ENCODE measurements around the gene ROCK1.

ROCK1 gene

GRCh38 chr18:21123290-21123926 lies 11.8 kb upstream of the ROCK1 start:
- no peak overlapping the region for H3K9ac ChIP-seq (ENCODE audit: low read length in 2 of 2)
- no peaks in the 10 kb centered on the region for H3K27me3 ChIP-seq (ENCODE audit: control insufficient read depth in 1 of 2, insufficient read depth in 2 of 2, low read length in 2 of 2)
- no peaks in the 10 kb centered on the region for H3K4me1 ChIP-seq (ENCODE audit: control insufficient read depth, insufficient read depth, low read length)
- H3K27ac ChIP-seq (ENCODE audit: low read length) = no peak overlapping the region
- H3K36me3 ChIP-seq (ENCODE audit: control insufficient read depth in 2 of 2, insufficient read depth in 2 of 2, low read length in 2 of 2) = no peaks in the 10 kb centered on the region
- H3K4me3 ChIP-seq (ENCODE audit: low read length in 2 of 2) = no peak overlapping the region
- H3K9me3 ChIP-seq (ENCODE audit: control insufficient read depth in 2 of 2, low read length in 2 of 2) = no peaks in the 10 kb centered on the region

- Histone ChIP-seq H3K4me1 (ENCODE audit: control insufficient read depth, insufficient read depth, low read length) (no peaks in the 10 kb centered on the region), H3K27me3 (ENCODE audit: control insufficient read depth in 1 of 2, insufficient read depth in 2 of 2, low read length in 2 of 2) (no peaks in the 10 kb centered on the region), H3K4me3 (ENCODE audit: low read length in 2 of 2) (no peak overlapping the region), H3K36me3 (ENCODE audit: control insufficient read depth in 2 of 2, insufficient read depth in 2 of 2, low read length in 2 of 2) (no peaks in the 10 kb centered on the region), H3K9ac (ENCODE audit: low read length in 2 of 2) (no peak overlapping the region), H3K27ac (ENCODE audit: low read length) (no peak overlapping the region), H3K9me3 (ENCODE audit: control insufficient read depth in 2 of 2, low read length in 2 of 2) (no peaks in the 10 kb centered on the region)
Measured at GRCh38 chr18:21118806-21119205, 7.2 kb upstream of the ROCK1 start.

- no peak overlapping the region for H3K27ac ChIP-seq (ENCODE audit: low read length)
- H3K9me3 ChIP-seq (ENCODE audit: control insufficient read depth in 2 of 2, low read length in 2 of 2) = no peaks in the 10 kb centered on the region
- no peak overlapping the region for H3K4me3 ChIP-seq (ENCODE audit: low read length in 2 of 2)
Measured at GRCh38 chr18:21117409-21118131, 6.0 kb upstream of the ROCK1 start.

GRCh38 chr18:21115519-21116411 lies 4.2 kb upstream of the ROCK1 start:
- H3K9me3 ChIP-seq (ENCODE audit: control insufficient read depth in 2 of 2, low read length in 2 of 2) = no peaks in the 10 kb centered on the region
- H3K9ac ChIP-seq (ENCODE audit: low read length in 2 of 2) = no peak overlapping the region
- H3K4me1 ChIP-seq (ENCODE audit: control insufficient read depth, insufficient read depth, low read length) = no peaks in the 10 kb centered on the region
- H3K27me3 ChIP-seq (ENCODE audit: control insufficient read depth in 1 of 2, insufficient read depth in 2 of 2, low read length in 2 of 2) = no peaks in the 10 kb centered on the region
- no peak overlapping the region for H3K4me3 ChIP-seq (ENCODE audit: low read length in 2 of 2)
- H3K36me3 ChIP-seq (ENCODE audit: control insufficient read depth in 2 of 2, insufficient read depth in 2 of 2, low read length in 2 of 2) = no peaks in the 10 kb centered on the region
- H3K27ac ChIP-seq (ENCODE audit: low read length) = no peak overlapping the region

More at GRCh38 chr18:21117409-21118131, 6.0 kb upstream of the ROCK1 start:
- Histone ChIP-seq H3K9ac (ENCODE audit: low read length in 2 of 2) (peak overlapping the region in 1 of 2 donors; percentile 22), H3K36me3 (ENCODE audit: control insufficient read depth in 2 of 2, insufficient read depth in 2 of 2, low read length in 2 of 2) (no peaks in the 10 kb centered on the region), H3K4me1 (ENCODE audit: control insufficient read depth, insufficient read depth, low read length) (no peaks in the 10 kb centered on the region), H3K27me3 (ENCODE audit: control insufficient read depth in 1 of 2, insufficient read depth in 2 of 2, low read length in 2 of 2) (no peaks in the 10 kb centered on the region)

- no peaks in the 10 kb centered on the region for H3K36me3 ChIP-seq (ENCODE audit: control insufficient read depth in 2 of 2, insufficient read depth in 2 of 2, low read length in 2 of 2)
- H3K4me1 ChIP-seq (ENCODE audit: control insufficient read depth, insufficient read depth, low read length) = no peaks in the 10 kb centered on the region
- H3K9me3 ChIP-seq (ENCODE audit: control insufficient read depth in 2 of 2, low read length in 2 of 2) = no peaks in the 10 kb centered on the region
- no peaks in the 10 kb centered on the region for H3K27me3 ChIP-seq (ENCODE audit: control insufficient read depth in 1 of 2, insufficient read depth in 2 of 2, low read length in 2 of 2)
- H3K27ac ChIP-seq (ENCODE audit: low read length) = peak overlapping the region; percentile 83
- H3K4me3 ChIP-seq (ENCODE audit: low read length in 2 of 2) = peak overlapping the region; percentile 67 to 87
- H3K9ac ChIP-seq (ENCODE audit: low read length in 2 of 2) = peak overlapping the region; percentile 58 to 70
Measured at GRCh38 chr18:21112543-21113105, 1.0 kb upstream of the ROCK1 start.

- no peaks in the 10 kb centered on the region for H3K9me3 ChIP-seq (ENCODE audit: control insufficient read depth in 2 of 2, low read length in 2 of 2)
- no peaks in the 10 kb centered on the region for H3K36me3 ChIP-seq (ENCODE audit: control insufficient read depth in 2 of 2, insufficient read depth in 2 of 2, low read length in 2 of 2)
- no peaks in the 10 kb centered on the region for H3K4me1 ChIP-seq (ENCODE audit: control insufficient read depth, insufficient read depth, low read length)
- H3K9ac ChIP-seq (ENCODE audit: low read length in 2 of 2) = peak overlapping the region; percentile 58 to 70
- H3K4me3 ChIP-seq (ENCODE audit: low read length in 2 of 2) = peak overlapping the region; percentile 67 to 87
- peak overlapping the region; percentile 83 for H3K27ac ChIP-seq (ENCODE audit: low read length)
- H3K27me3 ChIP-seq (ENCODE audit: control insufficient read depth in 1 of 2, insufficient read depth in 2 of 2, low read length in 2 of 2) = no peaks in the 10 kb centered on the region
Measured at GRCh38 chr18:21112140-21112473, 494 bp upstream of the ROCK1 start.

- H3K4me1 ChIP-seq (ENCODE audit: control insufficient read depth, insufficient read depth, low read length) = no peaks in the 10 kb centered on the region
- H3K36me3 ChIP-seq (ENCODE audit: control insufficient read depth in 2 of 2, insufficient read depth in 2 of 2, low read length in 2 of 2) = no peaks in the 10 kb centered on the region
- H3K9ac ChIP-seq (ENCODE audit: low read length in 2 of 2) = peak overlapping the region; percentile 80 to 90
- no peaks in the 10 kb centered on the region for H3K27me3 ChIP-seq (ENCODE audit: control insufficient read depth in 1 of 2, insufficient read depth in 2 of 2, low read length in 2 of 2)
- H3K4me3 ChIP-seq (ENCODE audit: low read length in 2 of 2) = peak overlapping the region; percentile 95 to 96
- peak overlapping the region; percentile 90 for H3K27ac ChIP-seq (ENCODE audit: low read length)
- H3K9me3 ChIP-seq (ENCODE audit: control insufficient read depth in 2 of 2, low read length in 2 of 2) = no peaks in the 10 kb centered on the region
Measured at GRCh38 chr18:21110713-21111345, 784 bp downstream of the ROCK1 start.

GRCh38 chr18:21109936-21110712 lies 1.5 kb downstream of the ROCK1 start:
- H3K27ac ChIP-seq (ENCODE audit: low read length) = no peak overlapping the region

GRCh38 chr18:21105936-21106335 lies 5.7 kb downstream of the ROCK1 start:
- peaks cover 3% of the 10 kb centered on the region for H3K4me1 ChIP-seq (ENCODE audit: control insufficient read depth, insufficient read depth, low read length)
- H3K36me3 ChIP-seq (ENCODE audit: control insufficient read depth in 2 of 2, insufficient read depth in 2 of 2, low read length in 2 of 2) = no peaks in the 10 kb centered on the region
- H3K27ac ChIP-seq (ENCODE audit: low read length) = no peak overlapping the region
- H3K27me3 ChIP-seq (ENCODE audit: control insufficient read depth in 1 of 2, insufficient read depth in 2 of 2, low read length in 2 of 2) = no peaks in the 10 kb centered on the region
- no peak overlapping the region for H3K4me3 ChIP-seq (ENCODE audit: low read length in 2 of 2)
- no peaks in the 10 kb centered on the region for H3K9me3 ChIP-seq (ENCODE audit: control insufficient read depth in 2 of 2, low read length in 2 of 2)
- H3K9ac ChIP-seq (ENCODE audit: low read length in 2 of 2) = no peak overlapping the region

More at GRCh38 chr18:21109936-21110712, 1.5 kb downstream of the ROCK1 start:
- H3K9me3 ChIP-seq (ENCODE audit: control insufficient read depth in 2 of 2, low read length in 2 of 2) = no peaks in the 10 kb centered on the region
- peak overlapping the region; percentile 80 to 90 for H3K9ac ChIP-seq (ENCODE audit: low read length in 2 of 2)
- H3K4me1 ChIP-seq (ENCODE audit: control insufficient read depth, insufficient read depth, low read length) = no peaks in the 10 kb centered on the region
- peak overlapping the region; percentile 95 to 96 for H3K4me3 ChIP-seq (ENCODE audit: low read length in 2 of 2)
- no peaks in the 10 kb centered on the region for H3K36me3 ChIP-seq (ENCODE audit: control insufficient read depth in 2 of 2, insufficient read depth in 2 of 2, low read length in 2 of 2)
- H3K27me3 ChIP-seq (ENCODE audit: control insufficient read depth in 1 of 2, insufficient read depth in 2 of 2, low read length in 2 of 2) = no peaks in the 10 kb centered on the region

Measured in stomach smooth muscle (tissue), 2 donors.